HG03095 (cell line): ENCODE measurements around the gene AVL9.
"Not testable (repeated sequence)": the region's sequence is repeated elsewhere in the genome, so short reads cannot be mapped to it uniquely, and the experiment has no call there.

Experiments used
- ATAC-seq: cut with Tn5 transposase; IDR thresholded peaks from one replicate; pipeline ENCODE4 v1.9.1; 2021; ENCODE audit warnings: moderate library complexity; ENCODE audit not compliant: unreplicated experiment

The AVL9 gene

DNA sequence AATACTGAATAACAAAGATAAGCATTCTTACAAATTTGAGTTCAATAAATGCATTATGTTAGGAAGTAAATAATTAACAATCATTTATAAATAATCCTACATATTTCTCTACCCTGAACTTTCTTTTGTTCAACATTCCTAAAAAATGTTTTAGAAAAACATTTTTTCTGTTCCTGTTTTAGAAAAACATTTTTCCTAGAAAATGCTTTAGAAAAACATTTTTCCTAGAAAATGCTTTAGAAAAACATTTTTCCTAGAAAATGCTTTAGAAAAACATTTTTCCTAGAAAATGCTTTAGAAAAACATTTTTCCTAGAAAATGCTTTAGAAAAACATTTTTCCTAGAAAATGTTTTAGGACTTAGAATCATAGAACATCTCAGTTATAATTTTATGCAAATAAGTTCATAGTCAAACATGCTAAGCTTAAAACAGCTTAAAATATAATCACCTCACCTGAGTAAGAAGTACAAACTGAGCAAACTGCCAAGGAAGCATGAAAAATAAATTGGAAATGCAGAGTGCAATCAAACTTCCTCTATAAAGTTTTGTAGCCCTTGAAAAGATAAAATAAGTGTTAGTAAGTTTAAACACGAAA is 139.6 kb downstream of the AVL9 start:
- ATAC-seq = not testable (repeated sequence)

DNA sequence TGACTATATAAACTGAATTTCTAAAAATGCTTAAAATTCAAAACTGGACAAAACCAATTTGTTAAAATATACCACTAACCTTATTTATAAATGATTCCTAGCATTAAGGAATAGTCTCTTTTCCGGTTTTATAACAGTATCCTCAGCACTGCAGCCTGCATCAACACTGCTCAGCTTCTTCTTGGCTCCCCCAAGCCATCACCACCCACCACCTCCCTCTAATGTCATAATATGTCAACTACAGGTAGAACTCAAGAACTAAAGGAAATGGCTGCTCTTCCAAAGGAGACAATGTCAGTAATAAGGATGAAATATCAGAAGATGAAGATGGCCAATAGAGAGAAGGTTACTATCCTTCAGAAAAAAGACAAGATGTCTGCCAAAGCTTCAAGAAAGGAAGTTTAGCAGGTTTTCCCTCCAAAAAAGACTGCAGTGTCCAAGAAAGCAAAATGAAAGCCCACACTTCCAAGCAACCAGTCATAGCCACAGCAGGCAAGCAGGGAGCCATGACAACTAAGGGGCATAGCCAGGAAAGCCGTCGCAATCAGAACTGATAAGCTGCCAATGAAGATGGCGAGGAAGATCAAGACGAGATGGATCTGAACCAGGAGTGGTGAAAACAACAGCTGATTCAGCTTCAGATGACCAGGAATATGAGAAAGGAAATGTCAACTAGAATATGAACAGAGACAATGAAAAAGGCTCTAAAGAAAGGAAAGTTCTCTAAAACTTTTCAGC is 141.6 kb downstream of the AVL9 start:
- ATAC-seq = not testable (repeated sequence)

DNA sequence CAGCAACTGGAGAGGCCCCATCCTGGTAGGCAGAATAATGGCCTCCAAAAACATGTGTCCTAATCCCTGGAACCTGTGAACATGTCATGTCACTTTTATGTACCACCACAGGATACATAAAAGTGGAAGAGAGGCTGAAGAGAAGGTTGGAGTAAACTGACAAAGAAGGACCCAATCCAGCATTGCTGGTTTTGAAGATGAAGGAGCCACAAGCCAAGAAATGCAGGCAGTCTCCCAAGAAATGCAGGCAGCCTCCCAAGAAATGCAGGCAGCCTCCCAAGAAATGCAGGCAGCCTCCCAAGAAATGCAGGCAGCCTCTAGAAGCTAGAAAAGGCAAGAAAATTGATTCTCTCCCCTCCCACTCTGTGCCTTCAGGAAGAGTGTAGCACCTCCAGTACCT is 142.3 kb downstream of the AVL9 start:
- ATAC-seq = not testable (repeated sequence)
